B cell (primary cell): ENCODE data around the gene ALPL. TPM values are rescaled to one million over a fixed set of nuclear protein-coding genes. Genes with fewer than 3 reads are reported as not detected.

ENCODE experiments used
- ATAC-seq: fragments of 200-7000 bp; cut with Tn5 transposase; one replicate; pipeline ENCODE4 v1.10.0; 2021; ENCODE audit warnings: low read depth, mild to moderate bottlenecking, moderate number of reproducible peaks, moderate library complexity
- CTCF ChIA-PET: fragments of 350-600 bp; sonication (Branson Sonifier 250); formaldehyde crosslinking; loops from one replicate; lab custom pipeline; 2021; ENCODE audit warnings: antibody characterized with exemption, inconsistent platforms; lab: Charles Lee
- POLR2A ChIA-PET: fragments of 350-600 bp; sonication (Branson Sonifier 250); formaldehyde crosslinking; loops from one replicate; lab custom pipeline; 2021; ENCODE audit warnings: antibody characterized with exemption; lab: Charles Lee
- DNase-seq: peaks from one replicate; pipeline ENCODE4 v3.0.0; 2013
- H2AFZ ChIP-seq: 2 replicates; pipeline ENCODE4 v1.6.1; 2012; ENCODE audit warnings: mild to moderate bottlenecking, low read depth, low read length; ENCODE audit not compliant: insufficient read depth, poor library complexity, severe bottlenecking
- H3K27ac ChIP-seq, 2 donors: 1 replicate in 1 of 2; 2 replicates in 1 of 2; pipeline ENCODE4 v1.5.1; 2012 to 2013; ENCODE audit warnings: low read length in 2 of 2, mild to moderate bottlenecking in 2 of 2, moderate library complexity in 1 of 2
- H3K27me3 ChIP-seq, 4 experiments: fragments of 200-600 bp in 1 of 4; sonication (generic) in 1 of 4; replicated peaks in 1 of 4; 1 replicate in 2 of 4; 2 replicates in 2 of 4; pipeline versions ENCODE4 v1.6.1 to v1.7.0; 2013 to 2016; ENCODE audit warnings: low read length in 3 of 4, mild to moderate bottlenecking in 2 of 4, mixed read lengths in 1 of 4, moderate library complexity in 1 of 4; ENCODE audit not compliant: insufficient read depth in 4 of 4, control insufficient read depth in 3 of 4; ENCODE audit errors: control extremely low read depth in 1 of 4
- H3K36me3 ChIP-seq, 2 experiments: replicated peaks in 1 of 2; 1 replicate in 1 of 2; 2 replicates in 1 of 2; pipeline versions ENCODE4 v1.6.1 to v1.7.1; 2013; ENCODE audit warnings: low read length in 1 of 2; ENCODE audit not compliant: insufficient read depth in 2 of 2, control insufficient read depth in 1 of 2; ENCODE audit errors: control extremely low read depth in 1 of 2, extremely low read depth in 1 of 2
- H3K4me1 ChIP-seq, 2 donors: fragments of 200-600 bp in 1 of 2; sonication (generic) in 1 of 2; 1 replicate in 1 of 2; 2 replicates in 1 of 2; pipeline versions ENCODE4 v1.5.1 to v1.6.1; 2013 to 2017; ENCODE audit warnings: low read length in 2 of 2; ENCODE audit not compliant: control insufficient read depth in 2 of 2, insufficient read depth in 2 of 2
- H3K4me2 ChIP-seq: replicated peaks from 2 replicates; pipeline ENCODE3; 2012; ENCODE audit warnings: mild to moderate bottlenecking, low read depth, low read length; ENCODE audit not compliant: poor library complexity, severe bottlenecking
- H3K4me3 ChIP-seq, 5 experiments: fragments of 200-600 bp in 1 of 5; sonication (generic) in 1 of 5; 1 replicate in 3 of 5; 2 replicates in 2 of 5; pipeline versions ENCODE4 v1.5.1 to v1.7.0; 2011 to 2016; ENCODE audit warnings: low read length in 4 of 5, mild to moderate bottlenecking in 4 of 5, low read depth in 2 of 5, control low read depth in 1 of 5, moderate library complexity in 1 of 5; ENCODE audit not compliant: insufficient read depth in 1 of 5; ENCODE audit errors: control extremely low read depth in 1 of 5, extremely low read depth in 1 of 5
- H3K79me2 ChIP-seq: fragments of 200-600 bp; sonication (generic); one replicate; pipeline ENCODE4 v1.6.0; 2016; ENCODE audit warnings: low read length; ENCODE audit not compliant: control insufficient read depth, insufficient read depth
- H3K9ac ChIP-seq: fragments of 200-600 bp; sonication (generic); 2 replicates; pipeline ENCODE4 v1.6.1; 2017; ENCODE audit warnings: mild to moderate bottlenecking, low read length, moderate library complexity
- H3K9me3 ChIP-seq, 3 donors: one replicate each; pipeline versions ENCODE4 v1.6.1 to v1.7.1; 2013; ENCODE audit warnings: low read length in 2 of 3; ENCODE audit not compliant: control insufficient read depth in 2 of 3, insufficient read depth in 1 of 3; ENCODE audit errors: control extremely low read depth in 1 of 3
- H4K20me1 ChIP-seq: 2 replicates; pipeline ENCODE4 v1.6.0; 2012; ENCODE audit warnings: mild to moderate bottlenecking, low read length; ENCODE audit not compliant: insufficient read depth, control insufficient read depth, poor library complexity, severe bottlenecking
- H3K27ac Mint-ChIP-seq: one replicate; pipeline ENCODE4 v1.8.0; 2021; ENCODE audit warnings: mixed read lengths
- H3K27me3 Mint-ChIP-seq: one replicate; pipeline ENCODE4 v1.8.0; 2021; ENCODE audit warnings: mixed read lengths
- H3K4me1 Mint-ChIP-seq: one replicate; pipeline ENCODE4 v1.8.0; 2021; ENCODE audit warnings: mixed read lengths
- H3K4me3 Mint-ChIP-seq: one replicate; pipeline ENCODE4 v1.8.0; 2021; ENCODE audit warnings: mixed read lengths
- H3K9me3 Mint-ChIP-seq: one replicate; pipeline ENCODE4 v1.8.0; 2022; ENCODE audit warnings: mixed read lengths; ENCODE audit not compliant: insufficient read depth
- CTCF ChIP-seq: fragments of 200-600 bp; IDR thresholded peaks from one replicate; pipeline ENCODE4 v1.8.0; 2022; ENCODE audit warnings: antibody characterized with exemption, mild to moderate bottlenecking
- EZH2 ChIP-seq: IDR thresholded peaks from 2 replicates; pipeline ENCODE4 v1.6.1; 2012; ENCODE audit warnings: borderline replicate concordance, low read depth, mild to moderate bottlenecking, moderate library complexity, low read length; ENCODE audit not compliant: insufficient read depth, poor library complexity, severe bottlenecking
- WGBS: methylation state at CpG from one replicate; pipeline ENCODE4 v1.1.5; 2013; ENCODE audit warnings: missing lambda C conversion rate; ENCODE audit not compliant: insufficient coverage; 5-methylcytosine and 5-hydroxymethylcytosine counted together
- intact Hi-C: fragments of 100-400 bp; cut with micrococcal nuclease; formaldehyde crosslinking; loops from one replicate; pipeline ENCODE4 v1.10.0; 2022
- polyA plus RNA-seq: library from polyadenylated mRNA; depleted of rRNA; stranded (reverse); fragments of >200 nt; gene quantifications from 2 replicates; pipeline ENCODE4 v1.2.3, GENCODE V29; 2012
- total RNA-seq, 2 donors: library from RNA; stranded (reverse); fragments of 120-200 nt in 1 of 2; gene quantifications; 1 replicate in 1 of 2; 2 replicates in 1 of 2; pipeline versions ENCODE4 v1.2.3 to v1.2.4, GENCODE V29; 2013 to 2022

The ALPL gene
- total and polyA plus RNA-seq, 2 donors (not counting 1 experiment from before 2014, with no cell fraction given) = 1.6 to 12.2 TPM

- WGBS = 89% methylated on average over 6 of the region's 7 CpGs
- no peak overlapping the region for H3K9ac ChIP-seq
- Mint-ChIP-seq H3K9me3 (no peaks in the 10 kb centered on the region), H3K27me3 (peaks cover 5% of the 10 kb centered on the region), H3K4me1 (no peaks in the 10 kb centered on the region), H3K27ac (no peak overlapping the region), H3K4me3 (no peak overlapping the region)
- ATAC-seq (no peak), DNase-seq (no peak)
- intact Hi-C loops = no loop called here
- peaks cover 0 to 6% (median 1%) of the 10 kb centered on the region in 3 donors for H3K9me3 ChIP-seq
- no peak overlapping the region for H3K4me3 ChIP-seq
- no peaks in the 10 kb centered on the region for H4K20me1 ChIP-seq
- CTCF ChIA-PET = no interaction called here
- H3K27ac ChIP-seq = no peak overlapping the region
- no peaks in the 10 kb centered on the region for H3K79me2 ChIP-seq
- H3K4me2 ChIP-seq = no peak overlapping the region
- H3K36me3 ChIP-seq = no peaks in the 10 kb centered on the region
- H3K4me1 ChIP-seq = no peaks in the 10 kb centered on the region
- peaks cover 0 to 3% (median 0%) of the 10 kb centered on the region in 4 experiments for H3K27me3 ChIP-seq
- H2AFZ ChIP-seq = no peak overlapping the region
- POLR2A ChIA-PET = no interaction called here
- no peak for TF ChIP-seq EZH2
- TF ChIP-seq CTCF = no peak
Observed at GRCh38 chr1:21497466-21498061, 11.7 kb upstream of the ALPL start.

DNA sequence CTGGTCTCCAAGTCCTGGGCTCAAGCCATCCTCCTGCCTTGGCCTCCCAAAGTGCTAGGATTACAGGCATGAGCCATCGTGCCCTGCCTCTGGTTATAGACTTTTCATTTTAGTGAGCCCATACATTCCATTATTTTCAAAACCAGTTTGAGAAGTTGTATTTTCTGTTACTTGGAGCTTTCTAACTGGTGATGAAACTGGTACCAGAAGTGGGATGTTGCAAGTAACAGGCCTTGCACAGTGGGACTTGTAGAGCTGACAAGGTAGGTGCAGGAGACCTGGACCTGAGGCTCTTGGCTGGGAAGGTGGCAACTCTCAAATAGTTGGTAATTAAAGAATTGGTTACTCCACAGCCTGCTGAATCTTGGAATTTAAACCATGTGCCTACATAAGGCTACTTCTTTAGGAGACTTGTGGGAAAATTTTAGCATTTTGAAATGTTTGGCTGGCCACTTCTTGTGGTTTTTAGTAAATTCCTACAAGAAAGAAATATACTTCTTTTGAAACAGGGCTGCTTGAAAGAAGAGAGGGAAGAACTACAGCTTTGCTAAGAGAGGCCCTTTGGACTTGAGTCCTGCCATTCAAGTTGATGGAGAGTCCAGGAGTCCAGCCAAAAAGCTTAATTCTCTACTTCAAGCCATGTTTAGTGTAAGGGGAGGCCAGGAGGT, 9.8 kb upstream of the ALPL start:
- Histone ChIP-seq H3K4me1 (no peaks in the 10 kb centered on the region), H3K79me2 (no peaks in the 10 kb centered on the region), H3K27ac (no peak overlapping the region), H2AFZ (no peak overlapping the region), H3K9ac (no peak overlapping the region), H3K4me2 (no peak overlapping the region), H4K20me1 (no peaks in the 10 kb centered on the region), H3K4me3 (no peak overlapping the region), H3K9me3 (peaks cover 0 to 9% (median 1%) of the 10 kb centered on the region in 3 donors), H3K27me3 (peaks cover 0 to 5% (median 0%) of the 10 kb centered on the region in 4 experiments), H3K36me3 (no peaks in the 10 kb centered on the region)
- POLR2A ChIA-PET = no interaction called here
- no peak for ATAC-seq
- no peaks in the 10 kb centered on the region for H3K4me1 Mint-ChIP-seq
- H3K27me3 Mint-ChIP-seq = peaks cover 14% of the 10 kb centered on the region
- TF ChIP-seq CTCF (no peak), EZH2 (no peak)
- no CpG with 5 or more reads among the region's 1 CpG for WGBS
- intact Hi-C loops = no loop called here
- CTCF ChIA-PET = interaction anchor here (1.7 kb wide), 1 partner anchor 36 kb away, joined by 8 read pairs; no protein-coding TSS in a partner anchor
- no peak for DNase-seq
- H3K27ac Mint-ChIP-seq = no peak overlapping the region
- H3K9me3 Mint-ChIP-seq = no peaks in the 10 kb centered on the region
- no peak overlapping the region for H3K4me3 Mint-ChIP-seq
